Ishikawa (cell line): Measurements from ENCODE around the gene RNF11.

ENCODE experiments used
- CEBPB ChIP-seq: IDR thresholded peaks from 2 replicates; pipeline ENCODE4 v1.6.1; 2012
- CREB1 ChIP-seq: IDR thresholded peaks from 2 replicates; pipeline ENCODE4 v1.6.1; 2012; ENCODE audit warnings: low read depth
- EGR1 ChIP-seq: IDR thresholded peaks from 2 replicates; pipeline ENCODE4 v1.6.1; 2012
- EP300 ChIP-seq: IDR thresholded peaks from 2 replicates; pipeline ENCODE4 v1.6.1; 2012; ENCODE audit warnings: borderline replicate concordance
- FOXM1 ChIP-seq: IDR thresholded peaks from 2 replicates; pipeline ENCODE4 v1.6.1; 2012; ENCODE audit warnings: low read depth, borderline replicate concordance
- NFIC ChIP-seq: IDR thresholded peaks from 2 replicates; pipeline ENCODE4 v1.6.1; 2012
- RAD21 ChIP-seq: IDR thresholded peaks from 2 replicates; pipeline ENCODE4 v1.6.1; 2012; ENCODE audit warnings: low read depth
- TAF1 ChIP-seq: IDR thresholded peaks from 2 replicates; pipeline ENCODE4 v1.6.1; 2012; ENCODE audit warnings: low read depth, mild to moderate bottlenecking
- TCF12 ChIP-seq: IDR thresholded peaks from 2 replicates; pipeline ENCODE4 v1.6.1; 2012; ENCODE audit warnings: low read depth
- TEAD4 ChIP-seq: IDR thresholded peaks from 2 replicates; pipeline ENCODE4 v1.6.1; 2012
- YY1 ChIP-seq: IDR thresholded peaks from 2 replicates; pipeline ENCODE4 v1.6.1; 2012; ENCODE audit warnings: low read depth
- ZBTB7A ChIP-seq: IDR thresholded peaks from 2 replicates; pipeline ENCODE4 v1.6.1; 2012; ENCODE audit warnings: low read depth
- TF ChIP-seq, protein P1 (sequence below): IDR thresholded peaks from 2 replicates; pipeline ENCODE4 v1.6.1; 2012
- TF ChIP-seq, protein P2 (sequence below): IDR thresholded peaks from 2 replicates; pipeline ENCODE4 v1.6.1; 2012
- TF ChIP-seq, protein P3 (sequence below): IDR thresholded peaks from 2 replicates; pipeline ENCODE4 v1.6.1; 2012; ENCODE audit warnings: low read depth, mild to moderate bottlenecking

RNF11 gene

DNA sequence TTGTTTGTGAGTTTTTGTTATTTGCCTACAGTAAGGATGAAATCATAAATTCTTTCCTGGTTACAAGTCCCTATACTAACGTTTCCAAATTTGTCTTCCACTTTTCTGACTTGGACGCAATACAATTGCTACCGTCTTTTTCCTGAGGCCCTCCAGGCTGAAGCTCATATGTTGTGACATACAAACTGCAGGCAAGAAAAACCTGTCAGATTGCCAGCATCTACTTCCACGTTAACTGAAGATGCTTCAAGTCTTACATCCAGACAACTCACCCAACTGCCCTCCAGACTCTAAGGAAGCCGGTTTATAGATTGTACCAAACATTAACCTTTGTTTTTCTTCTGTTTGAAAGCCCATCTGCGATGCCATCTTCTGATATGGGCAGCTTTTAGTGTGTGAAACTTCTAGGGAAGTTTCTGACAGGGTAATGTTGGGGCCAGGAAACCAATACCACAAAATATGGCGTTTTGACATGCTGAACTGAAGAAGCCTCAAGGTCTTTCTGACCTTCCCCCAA, 21.4 kb upstream of the RNF11 start:
- TF ChIP-seq EP300 (no peak), EGR1 (no peak), NFIC (no peak), TCF12 (no peak), ZBTB7A (no peak), TEAD4 (no peak), CEBPB (no peak), TAF1 (no peak), FOXM1 (no peak), CREB1 (no peak), RAD21 (no peak), YY1 (no peak)
- TF ChIP-seq, protein P1, sequence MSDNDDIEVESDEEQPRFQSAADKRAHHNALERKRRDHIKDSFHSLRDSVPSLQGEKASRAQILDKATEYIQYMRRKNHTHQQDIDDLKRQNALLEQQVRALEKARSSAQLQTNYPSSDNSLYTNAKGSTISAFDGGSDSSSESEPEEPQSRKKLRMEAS: no peak
- TF ChIP-seq, protein P2, sequence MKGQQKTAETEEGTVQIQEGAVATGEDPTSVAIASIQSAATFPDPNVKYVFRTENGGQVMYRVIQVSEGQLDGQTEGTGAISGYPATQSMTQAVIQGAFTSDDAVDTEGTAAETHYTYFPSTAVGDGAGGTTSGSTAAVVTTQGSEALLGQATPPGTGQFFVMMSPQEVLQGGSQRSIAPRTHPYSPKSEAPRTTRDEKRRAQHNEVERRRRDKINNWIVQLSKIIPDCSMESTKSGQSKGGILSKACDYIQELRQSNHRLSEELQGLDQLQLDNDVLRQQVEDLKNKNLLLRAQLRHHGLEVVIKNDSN: no peak
- TF ChIP-seq, protein P3, sequence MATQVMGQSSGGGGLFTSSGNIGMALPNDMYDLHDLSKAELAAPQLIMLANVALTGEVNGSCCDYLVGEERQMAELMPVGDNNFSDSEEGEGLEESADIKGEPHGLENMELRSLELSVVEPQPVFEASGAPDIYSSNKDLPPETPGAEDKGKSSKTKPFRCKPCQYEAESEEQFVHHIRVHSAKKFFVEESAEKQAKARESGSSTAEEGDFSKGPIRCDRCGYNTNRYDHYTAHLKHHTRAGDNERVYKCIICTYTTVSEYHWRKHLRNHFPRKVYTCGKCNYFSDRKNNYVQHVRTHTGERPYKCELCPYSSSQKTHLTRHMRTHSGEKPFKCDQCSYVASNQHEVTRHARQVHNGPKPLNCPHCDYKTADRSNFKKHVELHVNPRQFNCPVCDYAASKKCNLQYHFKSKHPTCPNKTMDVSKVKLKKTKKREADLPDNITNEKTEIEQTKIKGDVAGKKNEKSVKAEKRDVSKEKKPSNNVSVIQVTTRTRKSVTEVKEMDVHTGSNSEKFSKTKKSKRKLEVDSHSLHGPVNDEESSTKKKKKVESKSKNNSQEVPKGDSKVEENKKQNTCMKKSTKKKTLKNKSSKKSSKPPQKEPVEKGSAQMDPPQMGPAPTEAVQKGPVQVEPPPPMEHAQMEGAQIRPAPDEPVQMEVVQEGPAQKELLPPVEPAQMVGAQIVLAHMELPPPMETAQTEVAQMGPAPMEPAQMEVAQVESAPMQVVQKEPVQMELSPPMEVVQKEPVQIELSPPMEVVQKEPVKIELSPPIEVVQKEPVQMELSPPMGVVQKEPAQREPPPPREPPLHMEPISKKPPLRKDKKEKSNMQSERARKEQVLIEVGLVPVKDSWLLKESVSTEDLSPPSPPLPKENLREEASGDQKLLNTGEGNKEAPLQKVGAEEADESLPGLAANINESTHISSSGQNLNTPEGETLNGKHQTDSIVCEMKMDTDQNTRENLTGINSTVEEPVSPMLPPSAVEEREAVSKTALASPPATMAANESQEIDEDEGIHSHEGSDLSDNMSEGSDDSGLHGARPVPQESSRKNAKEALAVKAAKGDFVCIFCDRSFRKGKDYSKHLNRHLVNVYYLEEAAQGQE: no peak

DNA sequence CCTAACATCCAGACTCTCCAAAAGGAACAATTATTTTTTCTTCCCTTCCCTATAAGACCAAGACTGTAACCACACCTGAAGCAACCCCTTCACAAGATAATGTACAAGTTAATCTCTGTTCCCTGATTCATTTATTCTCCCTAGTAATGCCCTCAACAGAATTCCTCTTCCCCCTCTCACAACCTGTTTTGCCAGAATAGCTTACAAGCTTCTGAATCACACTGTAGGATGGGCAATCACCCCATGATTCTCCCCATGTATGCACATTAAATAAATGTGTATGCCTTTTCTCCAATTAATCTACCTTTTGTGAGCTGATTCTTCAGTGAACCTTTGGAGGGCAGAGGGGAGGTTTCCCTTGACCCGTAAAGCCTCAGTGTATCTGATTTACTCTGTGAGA, 20.9 kb upstream of the RNF11 start:
- TF ChIP-seq, protein P1: no peak
- TF ChIP-seq TCF12: no peak
- no peak for TF ChIP-seq CEBPB
- no peak for TF ChIP-seq TAF1

DNA sequence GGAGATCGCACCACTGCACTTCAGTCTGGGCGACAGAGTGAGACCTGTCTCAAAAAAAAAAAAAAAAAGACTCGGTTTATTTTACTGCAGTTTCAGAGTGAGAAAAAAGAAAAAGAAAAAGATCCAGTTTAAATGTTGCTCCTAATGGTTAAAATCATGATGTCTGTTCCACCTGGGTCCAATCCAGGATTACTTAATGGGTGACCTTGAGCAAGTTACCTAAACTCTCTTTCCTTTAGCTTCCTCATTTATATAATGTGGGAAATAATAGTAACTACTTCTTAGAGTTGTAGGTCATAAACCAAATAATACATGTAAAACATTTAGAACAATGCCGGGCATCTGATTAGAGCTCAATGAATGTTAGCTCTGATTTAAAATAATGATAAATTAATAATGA, 19.4 kb upstream of the RNF11 start:
- TF ChIP-seq RAD21 (no peak), TEAD4 (no peak)

DNA sequence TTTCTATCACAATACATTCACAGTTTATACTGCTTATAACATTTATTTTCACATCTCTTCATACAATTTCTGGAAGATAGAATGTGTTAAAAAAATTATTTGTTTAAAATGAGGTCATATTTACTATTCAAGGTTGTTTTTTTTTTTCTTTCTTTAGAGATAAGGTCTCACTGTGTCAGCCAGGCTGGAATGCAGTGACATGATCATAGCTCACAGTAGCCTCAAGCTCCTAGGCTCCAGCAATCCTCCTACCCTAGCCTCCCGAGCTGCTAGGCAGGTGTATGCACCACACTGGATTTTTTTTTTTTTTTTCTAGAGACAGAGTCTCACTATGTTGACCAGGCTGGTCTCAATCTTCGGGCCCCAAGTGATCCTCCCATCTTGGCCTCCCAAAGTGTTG, 19.0 kb upstream of the RNF11 start:
- TF ChIP-seq, protein P2: no peak
- TF ChIP-seq, protein P3: no peak
- TF ChIP-seq TAF1 (no peak), EGR1 (no peak), ZBTB7A (no peak), TCF12 (no peak), TEAD4 (no peak), CREB1 (no peak), RAD21 (no peak), EP300 (no peak), NFIC (no peak), CEBPB (no peak), FOXM1 (no peak), YY1 (no peak)
- TF ChIP-seq, protein P1: no peak

DNA sequence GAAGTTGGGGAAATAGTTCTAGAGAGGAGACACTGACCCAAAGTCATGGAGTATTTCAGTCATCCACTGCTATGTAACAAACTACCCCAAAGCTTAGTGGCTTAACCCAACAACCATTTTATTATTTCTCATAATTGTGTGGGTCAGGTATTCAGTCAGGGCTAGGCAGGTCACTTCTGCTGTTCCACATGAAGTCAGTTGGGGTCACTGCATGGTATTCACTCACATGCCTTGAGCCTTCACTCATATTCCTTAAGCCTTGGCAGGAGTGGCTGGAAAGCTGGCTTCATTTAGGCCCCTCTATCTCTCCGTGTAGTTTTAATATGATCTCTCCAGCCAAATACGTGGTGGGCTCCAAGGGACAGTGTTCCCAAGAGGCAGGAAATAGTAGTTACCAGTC, 17.5 kb upstream of the RNF11 start:
- TF ChIP-seq TCF12 (no peak), TAF1 (no peak), YY1 (no peak), RAD21 (0 out of 2 replicates have a peak, but pooled peaks have one; percentile 1)
- TF ChIP-seq, protein P1: no peak

DNA sequence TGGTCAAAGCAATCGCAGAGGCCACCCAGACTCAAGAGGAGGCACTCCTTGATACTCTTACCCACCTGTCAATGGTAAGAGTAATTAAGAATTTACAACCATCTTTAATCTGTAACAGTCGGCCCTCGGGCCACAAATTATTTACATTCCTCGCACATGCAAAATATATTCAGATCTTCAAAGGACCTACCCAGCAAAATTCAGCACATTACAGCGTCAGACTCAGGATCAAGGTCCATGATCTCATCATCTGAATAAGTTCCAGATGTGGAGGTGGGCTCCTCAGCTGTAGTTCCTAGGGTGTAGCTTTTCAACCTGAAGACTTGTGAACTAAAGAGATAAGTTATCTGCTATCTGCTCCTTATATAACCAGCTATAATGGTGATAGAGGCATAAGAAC, 17.1 kb upstream of the RNF11 start:
- no peak for TF ChIP-seq CREB1
- TF ChIP-seq EP300: no peak
- no peak for TF ChIP-seq TAF1
- no peak for TF ChIP-seq EGR1
- TF ChIP-seq, protein P3: no peak
